HepG2 (cell line): ENCODE data around the gene RASL12. TPM values are rescaled to one million over a fixed set of nuclear protein-coding genes. Genes with fewer than 3 reads are reported as not detected.

Source experiments
- ATAC-seq: fragments of 200-7000 bp; cut with Tn5 transposase; 3 replicates; pipeline ENCODE4 v1.9.1; 2020; ENCODE audit warnings: mild to moderate bottlenecking, moderate library complexity
- BruUV-seq: library from RNA; stranded (reverse); fragments of 400-500 nt; replicated peaks from 2 replicates; lab custom pipeline; 2021; lab: Mats Ljungman, UMichigan
- CTCF ChIA-PET: fragments of 300-600 bp; formaldehyde crosslinking; extraction: SDS; loops from one replicate; lab custom pipeline; 2021; ENCODE audit warnings: low total read pairs, inconsistent platforms, low intra/inter-chr PET ratio; lab: Yijun Ruan, JAX
- POLR2A ChIA-PET: fragments of 350-600 bp; sonication (Branson Sonifier 250); formaldehyde crosslinking; loops from one replicate; lab custom pipeline; 2020; ENCODE audit warnings: antibody characterized with exemption, inconsistent platforms; lab: Yijun Ruan, JAX
- DNase-seq: peaks from one replicate; pipeline ENCODE4 v3.0.0-alpha.2; 2015; ENCODE audit warnings: low spot score
- FAIRE-seq: peaks from 3 replicates; lab custom pipeline; 2011; peaks lifted over from hg19 to GRCh38; lab: Jason Lieb, UNC
- H2AFZ ChIP-seq: one replicate; pipeline ENCODE4 v1.6.1; 2011; ENCODE audit warnings: low read length, inconsistent platforms
- H3K27ac ChIP-seq: fragments of 300-600 bp; 3 replicates; pipeline ENCODE4 v1.8.0; 2011; ENCODE audit warnings: mixed run types, mild to moderate bottlenecking, mixed read lengths, low read length, inconsistent platforms; ENCODE audit not compliant: insufficient read depth; ENCODE audit errors: extremely low read length
- H3K27me3 ChIP-seq, 2 experiments: fragments of 200-600 bp in 1 of 2; 2 replicates in 1 of 2; 3 replicates in 1 of 2; pipeline versions ENCODE4 v1.6.0 to v1.8.0; 2011; ENCODE audit warnings: low read length in 2 of 2, mild to moderate bottlenecking in 2 of 2, moderate library complexity in 2 of 2, inconsistent platforms in 1 of 2; ENCODE audit not compliant: insufficient read depth in 2 of 2, control insufficient read depth in 1 of 2
- H3K36me3 ChIP-seq, 2 experiments: fragments of 200-600 bp in 1 of 2; replicated peaks in 1 of 2; 2 replicates in 1 of 2; 3 replicates in 1 of 2; pipeline versions ENCODE4 v1.5.1 to v1.8.0; 2011; ENCODE audit warnings: low read length in 2 of 2, inconsistent platforms in 1 of 2; ENCODE audit not compliant: insufficient read depth in 2 of 2, control insufficient read depth in 1 of 2
- H3K4me1 ChIP-seq: 2 replicates; pipeline ENCODE4 v1.5.1; 2012; ENCODE audit warnings: low read length, inconsistent platforms; ENCODE audit not compliant: insufficient read depth
- H3K4me2 ChIP-seq: 2 replicates; pipeline ENCODE4 v1.6.0; 2011; ENCODE audit warnings: low read depth, low read length, inconsistent platforms
- H3K4me3 ChIP-seq, 3 experiments: fragments of 200-600 bp in 1 of 3; sonication (generic), shearing (Covaris generic) in 1 of 3; replicated peaks in 1 of 3; 2 replicates each; pipeline ENCODE4 v1.5.1; 2011 to 2016; ENCODE audit warnings: low read length in 3 of 3, inconsistent platforms in 2 of 3, low read depth in 2 of 3, mild to moderate bottlenecking in 2 of 3, control low read depth in 1 of 3, mixed read lengths in 1 of 3; ENCODE audit not compliant: insufficient read depth in 1 of 3
- H3K79me2 ChIP-seq: one replicate; pipeline ENCODE4 v1.6.1; 2011; ENCODE audit warnings: low read length, inconsistent platforms; ENCODE audit not compliant: insufficient read depth
- H3K9ac ChIP-seq: 2 replicates; pipeline ENCODE4 v1.6.0; 2011; ENCODE audit warnings: mild to moderate bottlenecking, low read depth, low read length, inconsistent platforms; ENCODE audit not compliant: insufficient read depth
- H3K9me3 ChIP-seq: 2 replicates; pipeline ENCODE4 v1.5.1; 2012; ENCODE audit warnings: mild to moderate bottlenecking, low read length
- H4K20me1 ChIP-seq: 2 replicates; pipeline ENCODE4 v1.6.0; 2011; ENCODE audit warnings: inconsistent platforms, mild to moderate bottlenecking, low read length, moderate library complexity; ENCODE audit not compliant: insufficient read depth
- ATF1 ChIP-seq: IDR thresholded peaks from 2 replicates; pipeline ENCODE4 v1.6.1; 2016; ENCODE audit warnings: mild to moderate bottlenecking, control low read depth
- JDP2 ChIP-seq: sonication (generic); formaldehyde crosslinking; IDR thresholded peaks from 2 replicates; pipeline ENCODE4 v1.8.1; 2022; ENCODE audit warnings: missing genetic modification reagents, borderline replicate concordance
- ZNF232 ChIP-seq: sonication (generic); formaldehyde crosslinking; IDR thresholded peaks from 2 replicates; pipeline ENCODE4 v1.4.0; 2020; ENCODE audit warnings: missing genetic modification reagents, borderline replicate concordance
- ZNF329 ChIP-seq: sonication (generic); formaldehyde crosslinking; IDR thresholded peaks from 2 replicates; pipeline ENCODE4 v1.9.0; 2021; ENCODE audit warnings: low read depth, mild to moderate bottlenecking, missing genetic modification reagents
- WGBS: methylation state at CpG from one replicate; pipeline ENCODE4 v1.1.6; 2017; ENCODE audit warnings: low lambda C conversion rate; 5-methylcytosine and 5-hydroxymethylcytosine counted together
- in situ Hi-C: cut with HindIII; loops from 2 replicates; pipeline ENCODE4 v1.10.0; 2017; ENCODE audit warnings: low pct_unique_long_range_greater_than_20kb; ENCODE audit not compliant: extremely low pct_ligation_motif_present
- intact Hi-C: fragments of 100-400 bp; cut with micrococcal nuclease; formaldehyde crosslinking; loops from one replicate; pipeline ENCODE4 v1.10.0; 2022; ENCODE audit not compliant: unreplicated experiment
- polyA plus RNA-seq, 8 experiments: library from polyadenylated mRNA; depleted of rRNA in 3 of 8; stranded (reverse) in 7 of 8; unstranded in 1 of 8; fragments of >200 nt; fragmentation: Illumina TruSeq in 4 of 8; extraction: Trizol in 4 of 8; gene quantifications; 2 replicates each; pipeline versions ENCODE4 v1.2.1 to v1.2.3, GENCODE V29; 2011 to 2016; ENCODE audit warnings: low read depth in 4 of 8, missing spikeins in 1 of 8, mixed read lengths in 1 of 8; ENCODE audit not compliant: insufficient read depth in 1 of 8
- total RNA-seq, 5 experiments: library from RNA; depleted of rRNA; stranded (reverse); fragments of >200 nt; fragmentation: Illumina TruSeq; extraction: Trizol; gene quantifications; 2 replicates each; pipeline ENCODE4 v1.2.3, GENCODE V29; 2016; ENCODE audit warnings: low read depth in 1 of 5
- TF ChIP-seq, protein P1 (sequence below): sonication (generic); formaldehyde crosslinking; IDR thresholded peaks from 2 replicates; pipeline ENCODE4 v1.5.1; 2020; ENCODE audit warnings: mild to moderate bottlenecking, missing genetic modification reagents, moderate library complexity
- TF ChIP-seq, protein P2 (sequence below), 2 experiments: sonication (generic) in 1 of 2; formaldehyde crosslinking in 1 of 2; IDR thresholded peaks; 2 replicates each; pipeline versions ENCODE4 v1.4.0 to v1.6.1; 2016 to 2020; ENCODE audit warnings: borderline replicate concordance in 1 of 2, low read depth in 1 of 2, mild to moderate bottlenecking in 1 of 2, missing genetic modification reagents in 1 of 2
- TF ChIP-seq, protein P3 (sequence below): sonication (generic); formaldehyde crosslinking; conservative IDR thresholded peaks from 2 replicates; pipeline ENCODE4 v1.8.0; 2022; ENCODE audit warnings: mild to moderate bottlenecking, moderate library complexity, missing genetic modification reagents

RASL12 gene
- total and polyA plus RNA-seq, 2 of the 13 experiments (the other 11 are each of a cell fraction or from before 2014, with no cell fraction given) = 0.16 to 0.55 TPM

DNA sequence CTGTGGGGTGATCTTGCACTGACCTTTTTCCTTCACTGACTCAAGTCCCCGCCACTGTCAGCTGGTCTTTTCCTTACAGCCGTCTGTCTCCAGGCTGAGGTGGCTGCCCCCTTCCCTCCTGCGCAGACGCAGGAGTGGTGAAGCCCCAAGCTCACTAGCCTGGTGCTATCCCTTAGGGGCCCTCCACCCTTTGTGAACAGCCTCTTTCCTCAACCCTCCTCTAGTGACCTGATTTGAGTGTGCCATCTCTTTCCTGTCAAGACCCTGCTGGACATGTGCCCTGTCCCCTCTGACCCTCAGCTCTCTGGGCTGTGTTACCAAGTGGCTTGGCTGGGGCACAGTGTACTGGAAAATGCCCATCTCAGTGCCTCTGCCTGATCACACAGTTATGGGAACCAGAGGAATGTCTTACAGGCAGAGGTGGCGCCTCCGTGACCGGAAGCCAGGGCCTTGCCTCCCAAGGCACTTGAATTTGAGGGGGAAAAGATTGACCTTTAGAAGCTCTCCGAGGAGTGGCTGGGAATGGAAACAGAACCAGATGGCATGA, 17.5 kb upstream of the RASL12 start:
- Histone ChIP-seq H3K9me3 (no peaks in the 10 kb centered on the region), H4K20me1 (no peaks in the 10 kb centered on the region), H3K27ac (no peak overlapping the region), H3K9ac (no peak overlapping the region), H3K4me1 (peaks cover 100% of the 10 kb centered on the region), H3K4me2 (peak overlapping the region; percentile 89; the same call in 1 of the 2 replicates), H3K4me3 (no peak overlapping the region; a peak in 1 of 6 replicates), H2AFZ (no peak overlapping the region), H3K79me2 (no peaks in the 10 kb centered on the region), H3K36me3 (no peaks in the 10 kb centered on the region), H3K27me3 (peaks cover 0 to 21% of the 10 kb centered on the region in 2 experiments; a peak in 2 of 5 replicates)
- TF ChIP-seq, protein P1, sequence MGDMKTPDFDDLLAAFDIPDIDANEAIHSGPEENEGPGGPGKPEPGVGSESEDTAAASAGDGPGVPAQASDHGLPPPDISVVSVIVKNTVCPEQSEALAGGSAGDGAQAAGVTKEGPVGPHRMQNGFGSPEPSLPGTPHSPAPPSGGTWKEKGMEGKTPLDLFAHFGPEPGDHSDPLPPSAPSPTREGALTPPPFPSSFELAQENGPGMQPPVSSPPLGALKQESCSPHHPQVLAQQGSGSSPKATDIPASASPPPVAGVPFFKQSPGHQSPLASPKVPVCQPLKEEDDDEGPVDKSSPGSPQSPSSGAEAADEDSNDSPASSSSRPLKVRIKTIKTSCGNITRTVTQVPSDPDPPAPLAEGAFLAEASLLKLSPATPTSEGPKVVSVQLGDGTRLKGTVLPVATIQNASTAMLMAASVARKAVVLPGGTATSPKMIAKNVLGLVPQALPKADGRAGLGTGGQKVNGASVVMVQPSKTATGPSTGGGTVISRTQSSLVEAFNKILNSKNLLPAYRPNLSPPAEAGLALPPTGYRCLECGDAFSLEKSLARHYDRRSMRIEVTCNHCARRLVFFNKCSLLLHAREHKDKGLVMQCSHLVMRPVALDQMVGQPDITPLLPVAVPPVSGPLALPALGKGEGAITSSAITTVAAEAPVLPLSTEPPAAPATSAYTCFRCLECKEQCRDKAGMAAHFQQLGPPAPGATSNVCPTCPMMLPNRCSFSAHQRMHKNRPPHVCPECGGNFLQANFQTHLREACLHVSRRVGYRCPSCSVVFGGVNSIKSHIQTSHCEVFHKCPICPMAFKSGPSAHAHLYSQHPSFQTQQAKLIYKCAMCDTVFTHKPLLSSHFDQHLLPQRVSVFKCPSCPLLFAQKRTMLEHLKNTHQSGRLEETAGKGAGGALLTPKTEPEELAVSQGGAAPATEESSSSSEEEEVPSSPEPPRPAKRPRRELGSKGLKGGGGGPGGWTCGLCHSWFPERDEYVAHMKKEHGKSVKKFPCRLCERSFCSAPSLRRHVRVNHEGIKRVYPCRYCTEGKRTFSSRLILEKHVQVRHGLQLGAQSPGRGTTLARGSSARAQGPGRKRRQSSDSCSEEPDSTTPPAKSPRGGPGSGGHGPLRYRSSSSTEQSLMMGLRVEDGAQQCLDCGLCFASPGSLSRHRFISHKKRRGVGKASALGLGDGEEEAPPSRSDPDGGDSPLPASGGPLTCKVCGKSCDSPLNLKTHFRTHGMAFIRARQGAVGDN = peak; percentile 25
- TF ChIP-seq, protein P2, sequence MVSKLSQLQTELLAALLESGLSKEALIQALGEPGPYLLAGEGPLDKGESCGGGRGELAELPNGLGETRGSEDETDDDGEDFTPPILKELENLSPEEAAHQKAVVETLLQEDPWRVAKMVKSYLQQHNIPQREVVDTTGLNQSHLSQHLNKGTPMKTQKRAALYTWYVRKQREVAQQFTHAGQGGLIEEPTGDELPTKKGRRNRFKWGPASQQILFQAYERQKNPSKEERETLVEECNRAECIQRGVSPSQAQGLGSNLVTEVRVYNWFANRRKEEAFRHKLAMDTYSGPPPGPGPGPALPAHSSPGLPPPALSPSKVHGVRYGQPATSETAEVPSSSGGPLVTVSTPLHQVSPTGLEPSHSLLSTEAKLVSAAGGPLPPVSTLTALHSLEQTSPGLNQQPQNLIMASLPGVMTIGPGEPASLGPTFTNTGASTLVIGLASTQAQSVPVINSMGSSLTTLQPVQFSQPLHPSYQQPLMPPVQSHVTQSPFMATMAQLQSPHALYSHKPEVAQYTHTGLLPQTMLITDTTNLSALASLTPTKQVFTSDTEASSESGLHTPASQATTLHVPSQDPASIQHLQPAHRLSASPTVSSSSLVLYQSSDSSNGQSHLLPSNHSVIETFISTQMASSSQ (IDR thresholded peaks at IDR 0.05; ENCODE audit: low read depth) = no peak
- TF ChIP-seq, protein P2 (CRISPR knock-in tag; IDR thresholded peaks at IDR 0.05; ENCODE audit: borderline replicate concordance) = no peak
- no peak for TF ChIP-seq ZNF329 (CRISPR knock-in tag)
- TF ChIP-seq JDP2 = no peak
- TF ChIP-seq, protein P3, sequence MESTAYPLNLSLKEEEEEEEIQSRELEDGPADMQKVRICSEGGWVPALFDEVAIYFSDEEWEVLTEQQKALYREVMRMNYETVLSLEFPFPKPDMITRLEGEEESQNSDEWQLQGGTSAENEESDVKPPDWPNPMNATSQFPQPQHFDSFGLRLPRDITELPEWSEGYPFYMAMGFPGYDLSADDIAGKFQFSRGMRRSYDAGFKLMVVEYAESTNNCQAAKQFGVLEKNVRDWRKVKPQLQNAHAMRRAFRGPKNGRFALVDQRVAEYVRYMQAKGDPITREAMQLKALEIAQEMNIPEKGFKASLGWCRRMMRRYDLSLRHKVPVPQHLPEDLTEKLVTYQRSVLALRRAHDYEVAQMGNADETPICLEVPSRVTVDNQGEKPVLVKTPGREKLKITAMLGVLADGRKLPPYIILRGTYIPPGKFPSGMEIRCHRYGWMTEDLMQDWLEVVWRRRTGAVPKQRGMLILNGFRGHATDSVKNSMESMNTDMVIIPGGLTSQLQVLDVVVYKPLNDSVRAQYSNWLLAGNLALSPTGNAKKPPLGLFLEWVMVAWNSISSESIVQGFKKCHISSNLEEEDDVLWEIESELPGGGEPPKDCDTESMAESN (CRISPR knock-in tag) = no peak
- TF ChIP-seq ZNF232 (CRISPR knock-in tag) = no peak
- TF ChIP-seq ATF1 = no peak
- ChIA-PET CTCF (interaction anchor here (2.2 to 6.7 kb wide), 3 partner anchors 16 to 52 kb away, joined by 10 to 54 read pairs (median 34); no protein-coding TSS in a partner anchor), POLR2A (interaction anchor here (0.9 to 1.4 kb wide), 2 partner anchors 10 to 40 kb away, joined by 3 to 4 read pairs; partner anchors contain the start of gene SLC51B)
- no peak for FAIRE-seq
- ATAC-seq = no peak
- in situ Hi-C loops = loop anchor here (5.0 to 10.0 kb wide), 2 partner anchors 33 to 50 kb away; no protein-coding TSS in a partner anchor
- intact Hi-C loops = no loop called here
- 67% methylated on average over 7 of the region's 8 CpGs for WGBS
- DNase-seq = no peak
- no TSS peak for BruUV-seq
